ENCODE results near the gene KATNB1. TPM values are rescaled to one million over a fixed set of nuclear protein-coding genes. Genes with fewer than 3 reads are reported as not detected.
"Not testable (repeated sequence)": the region's sequence is repeated elsewhere in the genome, so short reads cannot be mapped to it uniquely, and the experiment has no call there.

The KATNB1 gene
- total RNA-seq, 2 experiments from 2014 or later = 21.0 to 22.3 TPM

GRCh38 chr16:57795431-57795878 lies 59.9 kb downstream of the KATNB1 start:
- Histone ChIP-seq H3K9me3 (ENCODE audit: control insufficient read depth in 1 of 2, insufficient read depth in 1 of 2, low read length in 2 of 2) (no peaks in the 10 kb centered on the region), H3K27ac (ENCODE audit: low read depth in 1 of 2, low read length in 2 of 2) (no peak overlapping the region), H3K4me1 (ENCODE audit: insufficient read depth, low read length) (peaks cover 15% of the 10 kb centered on the region), H3K27me3 (ENCODE audit: control insufficient read depth in 1 of 2, insufficient read depth in 2 of 2, low read length in 2 of 2) (no peaks in the 10 kb centered on the region), H3K36me3 (ENCODE audit: insufficient read depth, low read length) (no peaks in the 10 kb centered on the region), H3K4me3 (ENCODE audit: low read length) (no peak overlapping the region)
- POLR2A ChIA-PET = no interaction called here
- TF ChIP-seq, protein P1, sequence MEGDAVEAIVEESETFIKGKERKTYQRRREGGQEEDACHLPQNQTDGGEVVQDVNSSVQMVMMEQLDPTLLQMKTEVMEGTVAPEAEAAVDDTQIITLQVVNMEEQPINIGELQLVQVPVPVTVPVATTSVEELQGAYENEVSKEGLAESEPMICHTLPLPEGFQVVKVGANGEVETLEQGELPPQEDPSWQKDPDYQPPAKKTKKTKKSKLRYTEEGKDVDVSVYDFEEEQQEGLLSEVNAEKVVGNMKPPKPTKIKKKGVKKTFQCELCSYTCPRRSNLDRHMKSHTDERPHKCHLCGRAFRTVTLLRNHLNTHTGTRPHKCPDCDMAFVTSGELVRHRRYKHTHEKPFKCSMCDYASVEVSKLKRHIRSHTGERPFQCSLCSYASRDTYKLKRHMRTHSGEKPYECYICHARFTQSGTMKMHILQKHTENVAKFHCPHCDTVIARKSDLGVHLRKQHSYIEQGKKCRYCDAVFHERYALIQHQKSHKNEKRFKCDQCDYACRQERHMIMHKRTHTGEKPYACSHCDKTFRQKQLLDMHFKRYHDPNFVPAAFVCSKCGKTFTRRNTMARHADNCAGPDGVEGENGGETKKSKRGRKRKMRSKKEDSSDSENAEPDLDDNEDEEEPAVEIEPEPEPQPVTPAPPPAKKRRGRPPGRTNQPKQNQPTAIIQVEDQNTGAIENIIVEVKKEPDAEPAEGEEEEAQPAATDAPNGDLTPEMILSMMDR (IDR thresholded peaks at IDR 0.05) = no peak
- H3K4me3 Mint-ChIP-seq = no peak overlapping the region
- H3K27ac Mint-ChIP-seq = no peak overlapping the region
- DNase-seq (peak in 7 of 14 experiments; percentile 7 to 60 (median 33)), ATAC-seq (ENCODE audit: poor library complexity) (no peak)
- H3K36me3 Mint-ChIP-seq (ENCODE audit: low read depth) = no peaks in the 10 kb centered on the region
- CTCF ChIA-PET = interaction anchor here (1.2 to 1.5 kb wide), 2 partner anchors 38 to 177 kb away, joined by 3 read pairs; no protein-coding TSS in a partner anchor
- H3K27me3 Mint-ChIP-seq = peaks cover 3% of the 10 kb centered on the region
- peaks cover 19% of the 10 kb centered on the region for H3K4me1 Mint-ChIP-seq (ENCODE audit: low read depth)
- intact Hi-C loops (cut with DNase I, micrococcal nuclease) = no loop called here
- no peaks in the 10 kb centered on the region for H3K9me3 Mint-ChIP-seq

GRCh38 chr16:57796014-57796413 lies 60.4 kb downstream of the KATNB1 start:
- H3K36me3 ChIP-seq (ENCODE audit: insufficient read depth, low read length); ATAC-seq (ENCODE audit: poor library complexity); H3K9me3 ChIP-seq (ENCODE audit: control insufficient read depth in 1 of 2, insufficient read depth in 1 of 2, low read length in 2 of 2); H3K27me3 Mint-ChIP-seq; H3K27ac Mint-ChIP-seq; intact Hi-C loops (cut with DNase I, micrococcal nuclease); H3K27ac ChIP-seq (ENCODE audit: low read depth in 1 of 2, low read length in 2 of 2); H3K9me3 Mint-ChIP-seq; H3K36me3 Mint-ChIP-seq (ENCODE audit: low read depth); POLR2A ChIA-PET; DNase-seq; H3K4me3 Mint-ChIP-seq; H3K4me3 ChIP-seq (ENCODE audit: low read length); H3K27me3 ChIP-seq (ENCODE audit: control insufficient read depth in 1 of 2, insufficient read depth in 2 of 2, low read length in 2 of 2): not testable (repeated sequence)
- H3K4me1 Mint-ChIP-seq (ENCODE audit: low read depth) = peaks cover 24% of the 10 kb centered on the region
- H3K4me1 ChIP-seq (ENCODE audit: insufficient read depth, low read length) = peaks cover 20% of the 10 kb centered on the region
- CTCF ChIA-PET = interaction anchor here (1.5 kb wide), 1 partner anchor 176 kb away, joined by 3 read pairs; no protein-coding TSS in a partner anchor

- ChIA-PET POLR2A (no interaction called here), CTCF (no interaction called here)
- Histone ChIP-seq H3K27ac (ENCODE audit: low read depth in 1 of 2, low read length in 2 of 2) (no peak overlapping the region), H3K9me3 (ENCODE audit: control insufficient read depth in 1 of 2, insufficient read depth in 1 of 2, low read length in 2 of 2) (no peaks in the 10 kb centered on the region), H3K4me3 (ENCODE audit: low read length) (no peak overlapping the region), H3K27me3 (ENCODE audit: control insufficient read depth in 1 of 2, insufficient read depth in 2 of 2, low read length in 2 of 2) (peaks cover 4 to 6% of the 10 kb centered on the region in 2 experiments), H3K36me3 (ENCODE audit: insufficient read depth, low read length) (no peaks in the 10 kb centered on the region), H3K4me1 (ENCODE audit: insufficient read depth, low read length) (peaks cover 29% of the 10 kb centered on the region)
- TF ChIP-seq, protein P1 (IDR thresholded peaks at IDR 0.05) = no peak
- no peaks in the 10 kb centered on the region for H3K36me3 Mint-ChIP-seq (ENCODE audit: low read depth)
- ATAC-seq (ENCODE audit: poor library complexity) (no peak), DNase-seq (no peak)
- no peak overlapping the region for H3K27ac Mint-ChIP-seq
- H3K27me3 Mint-ChIP-seq = peaks cover 14% of the 10 kb centered on the region
- intact Hi-C loops (cut with DNase I, micrococcal nuclease) = no loop called here
- H3K4me1 Mint-ChIP-seq (ENCODE audit: low read depth) = peaks cover 29% of the 10 kb centered on the region
- no peaks in the 10 kb centered on the region for H3K9me3 Mint-ChIP-seq
- no peak overlapping the region for H3K4me3 Mint-ChIP-seq
These were observed 61.6 kb downstream of the KATNB1 start for GRCh38 chr16:57797216-57797525.

DNA sequence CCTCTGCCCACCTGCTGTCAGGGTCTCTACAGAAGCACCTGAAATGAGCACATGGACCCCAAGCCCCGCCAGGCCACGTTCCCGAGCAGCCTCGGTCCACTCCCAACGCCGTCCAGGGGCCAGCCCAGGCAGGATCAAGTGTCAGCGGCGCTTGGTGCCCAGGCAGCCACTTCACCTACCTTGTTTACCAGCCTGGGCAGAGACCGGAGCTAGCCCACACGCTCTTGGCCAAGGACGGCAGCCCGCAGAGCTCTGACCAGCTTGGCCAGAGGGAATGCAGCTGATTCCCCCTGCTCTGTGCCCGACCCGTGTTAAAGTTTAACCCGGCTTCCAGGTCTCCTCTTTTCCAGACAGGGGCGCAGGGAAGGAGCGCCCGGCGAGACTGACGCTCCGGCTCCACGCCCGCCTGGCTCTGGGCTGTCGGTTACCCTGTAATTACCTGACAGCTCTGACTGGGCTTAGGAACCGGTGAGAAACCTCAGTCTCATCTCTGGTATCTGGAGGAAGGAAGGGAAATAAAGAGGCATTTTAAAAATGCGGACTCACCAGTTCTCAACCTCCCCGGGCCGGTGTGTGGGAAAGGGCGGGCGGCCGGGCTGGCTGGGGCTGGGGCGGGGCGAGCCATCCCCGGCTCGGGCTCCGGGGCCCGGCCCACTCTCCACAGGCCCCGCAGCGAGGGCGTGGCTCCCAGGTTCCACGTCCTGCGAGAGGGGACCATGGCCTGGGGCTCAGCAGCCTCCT lies 62.1 kb downstream of the KATNB1 start:
- intact Hi-C loops (cut with DNase I, micrococcal nuclease) = no loop called here
- TF ChIP-seq, protein P1 (IDR thresholded peaks at IDR 0.05) = no peak
- H3K4me1 ChIP-seq (ENCODE audit: insufficient read depth, low read length) = peaks cover 32% of the 10 kb centered on the region
- H3K27ac ChIP-seq (ENCODE audit: low read depth in 1 of 2, low read length in 2 of 2) = no peak overlapping the region
- Mint-ChIP-seq H3K4me3 (no peak overlapping the region), H3K4me1 (ENCODE audit: low read depth) (peaks cover 32% of the 10 kb centered on the region), H3K27ac (no peak overlapping the region), H3K36me3 (ENCODE audit: low read depth) (no peaks in the 10 kb centered on the region), H3K9me3 (no peaks in the 10 kb centered on the region), H3K27me3 (peaks cover 18% of the 10 kb centered on the region)
- DNase-seq (no peak), ATAC-seq (ENCODE audit: poor library complexity) (no peak)
- ChIA-PET CTCF (no interaction called here), POLR2A (no interaction called here)
- H3K27me3 ChIP-seq (ENCODE audit: control insufficient read depth in 1 of 2, insufficient read depth in 2 of 2, low read length in 2 of 2) = peaks cover 6 to 8% of the 10 kb centered on the region in 2 experiments
- H3K9me3 ChIP-seq (ENCODE audit: control insufficient read depth in 1 of 2, insufficient read depth in 1 of 2, low read length in 2 of 2) = no peaks in the 10 kb centered on the region
- no peak overlapping the region for H3K4me3 ChIP-seq (ENCODE audit: low read length)
- no peaks in the 10 kb centered on the region for H3K36me3 ChIP-seq (ENCODE audit: insufficient read depth, low read length)

Measured in CD4-positive, alpha-beta T cell (primary cell).